ENCODE results near the gene FCRL2. TPM values are rescaled to one million over a fixed set of nuclear protein-coding genes. Genes with fewer than 3 reads are reported as not detected.

The FCRL2 gene
- total RNA-seq, 1 donor from 2014 or later: not detected

Other genes with a start within 250 kb of the FCRL2 start
- gene FCRL5, start 224.6 kb downstream of the FCRL2 start, total RNA-seq: not detected in 2 replicates
- gene FCRL4, start 179.0 kb downstream of the FCRL2 start, total RNA-seq: not detected in 2 replicates
- not detected in 2 replicates for gene FCRL3, start 76.4 kb downstream of the FCRL2 start, total RNA-seq
- not detected in 2 replicates for gene FCRL1, start 43.0 kb upstream of the FCRL2 start, total RNA-seq
- not detected in 2 replicates for gene CD5L, start 64.7 kb upstream of the FCRL2 start, total RNA-seq
- gene KIRREL1, start 216.5 kb upstream of the FCRL2 start, total RNA-seq: 60.3 and 86.7 TPM in 2 replicates

All from glomerular endothelial cell (primary cell).